SK-N-SH treated with all-trans-retinoic acid at 6 μM for 48 hours (cell line): ENCODE results near the gene NOXA1.

ENCODE experiments used
- ATAC-seq: fragments of 200-7000 bp; cut with Tn5 transposase; 3 replicates; pipeline ENCODE4 v1.9.1; 2020; ENCODE audit warnings: mild to moderate bottlenecking, moderate library complexity
- ARNTL ChIP-seq: fragments of 450-650 bp; formaldehyde crosslinking; IDR thresholded peaks from 2 replicates; pipeline ENCODE4 v1.5.0; 2020; ENCODE audit warnings: low read depth, mild to moderate bottlenecking, moderate library complexity, borderline replicate concordance
- BACH2 ChIP-seq: fragments of 250-450 bp; sonication (Bioruptor Pico); IDR thresholded peaks from 2 replicates; pipeline ENCODE4 v1.9.0; 2021; ENCODE audit warnings: mild to moderate bottlenecking, borderline replicate concordance
- CSDC2 ChIP-seq: fragments of 250-450 bp; sonication (Bioruptor Pico); IDR thresholded peaks from 2 replicates; pipeline ENCODE4 v1.5.0; 2020; ENCODE audit warnings: mild to moderate bottlenecking, moderate library complexity
- ESRRG ChIP-seq: fragments of 250-450 bp; sonication (Bioruptor Pico); IDR thresholded peaks from 2 replicates; pipeline ENCODE4 v1.6.1; 2021; ENCODE audit warnings: mild to moderate bottlenecking
- GLIS3 ChIP-seq: fragments of 250-450 bp; sonication (Bioruptor Pico); IDR thresholded peaks from 2 replicates; pipeline ENCODE4 v1.5.0; 2020; ENCODE audit warnings: mild to moderate bottlenecking, moderate library complexity
- ISL1 ChIP-seq: fragments of 250-450 bp; sonication (Bioruptor Pico); IDR thresholded peaks from 2 replicates; pipeline ENCODE4 v2.1.2; 2022; ENCODE audit warnings: mild to moderate bottlenecking, moderate library complexity
- OSR1 ChIP-seq: fragments of 250-450 bp; sonication (Bioruptor Pico); IDR thresholded peaks from 2 replicates; pipeline ENCODE4 v1.8.0; 2022; ENCODE audit warnings: moderate library complexity, mild to moderate bottlenecking, inconsistent platforms
- PPARA ChIP-seq: fragments of 250-450 bp; sonication (Bioruptor Pico); IDR thresholded peaks from 2 replicates; pipeline ENCODE4 v1.5.0; 2020; ENCODE audit warnings: mild to moderate bottlenecking, borderline replicate concordance
- RARB ChIP-seq: fragments of 250-450 bp; sonication (Bioruptor Pico); IDR thresholded peaks from 2 replicates; pipeline ENCODE4 v1.8.0; 2021; ENCODE audit warnings: mild to moderate bottlenecking, moderate library complexity
- SNAI2 ChIP-seq: fragments of 250-450 bp; sonication (Bioruptor Pico); IDR thresholded peaks from 2 replicates; pipeline ENCODE4 v1.5.0; 2020; ENCODE audit warnings: mild to moderate bottlenecking, moderate library complexity
- TCF4 ChIP-seq: fragments of 250-450 bp; sonication (Bioruptor Pico); IDR thresholded peaks from 2 replicates; pipeline ENCODE4 v1.8.0; 2021; ENCODE audit warnings: mild to moderate bottlenecking, moderate library complexity, borderline replicate concordance
- TOX ChIP-seq: fragments of 250-450 bp; sonication (Bioruptor Pico); IDR thresholded peaks from 2 replicates; pipeline ENCODE4 v1.8.0; 2021; ENCODE audit warnings: mild to moderate bottlenecking, moderate library complexity, borderline replicate concordance
- ZC3H10 ChIP-seq: fragments of 250-450 bp; sonication (Bioruptor Pico); IDR thresholded peaks from 2 replicates; pipeline ENCODE4 v1.5.1; 2021; ENCODE audit warnings: mild to moderate bottlenecking, moderate library complexity
- ZFP3 ChIP-seq: fragments of 250-450 bp; sonication (Bioruptor Pico); IDR thresholded peaks from 2 replicates; pipeline ENCODE4 v1.5.0; 2020; ENCODE audit warnings: mild to moderate bottlenecking, moderate library complexity
- ZFP30 ChIP-seq: fragments of 450-650 bp; formaldehyde crosslinking; IDR thresholded peaks from 2 replicates; pipeline ENCODE4 v1.5.0; 2022; ENCODE audit warnings: mild to moderate bottlenecking, moderate library complexity
- ZNF565 ChIP-seq: fragments of 450-650 bp; formaldehyde crosslinking; conservative IDR thresholded peaks from 2 replicates; pipeline ENCODE4 v1.5.0; 2020; ENCODE audit warnings: low read depth, mild to moderate bottlenecking, moderate library complexity
- ZNF70 ChIP-seq: fragments of 450-650 bp; formaldehyde crosslinking; IDR thresholded peaks from 2 replicates; pipeline ENCODE4 v1.5.0; 2020; ENCODE audit warnings: mild to moderate bottlenecking, moderate library complexity
- TF ChIP-seq, protein P1 (sequence below): fragments of 250-450 bp; sonication (Bioruptor Pico); IDR thresholded peaks from 2 replicates; pipeline ENCODE4 v1.5.1; 2020; ENCODE audit warnings: low read depth, mild to moderate bottlenecking, moderate library complexity
- TF ChIP-seq, protein P2 (sequence below): fragments of 250-450 bp; sonication (Bioruptor Pico); IDR thresholded peaks from 2 replicates; pipeline ENCODE4 v1.5.1; 2021; ENCODE audit warnings: mild to moderate bottlenecking, moderate library complexity
- TF ChIP-seq, protein P3 (sequence below): fragments of 250-450 bp; sonication (Bioruptor Pico); IDR thresholded peaks from 2 replicates; pipeline ENCODE4 v1.8.0; 2021; ENCODE audit warnings: low read depth, mild to moderate bottlenecking, moderate library complexity, borderline replicate concordance
- TF ChIP-seq, protein P4 (sequence below): fragments of 250-450 bp; sonication (Bioruptor Pico); IDR thresholded peaks from 2 replicates; pipeline ENCODE4 v1.5.0; 2020; ENCODE audit warnings: mild to moderate bottlenecking, moderate library complexity
- TF ChIP-seq, protein P5 (sequence below): fragments of 250-450 bp; sonication (Bioruptor Pico); IDR thresholded peaks from 2 replicates; pipeline ENCODE4 v1.8.0; 2020; ENCODE audit warnings: mild to moderate bottlenecking, moderate library complexity, borderline replicate concordance

Gene NOXA1

DNA sequence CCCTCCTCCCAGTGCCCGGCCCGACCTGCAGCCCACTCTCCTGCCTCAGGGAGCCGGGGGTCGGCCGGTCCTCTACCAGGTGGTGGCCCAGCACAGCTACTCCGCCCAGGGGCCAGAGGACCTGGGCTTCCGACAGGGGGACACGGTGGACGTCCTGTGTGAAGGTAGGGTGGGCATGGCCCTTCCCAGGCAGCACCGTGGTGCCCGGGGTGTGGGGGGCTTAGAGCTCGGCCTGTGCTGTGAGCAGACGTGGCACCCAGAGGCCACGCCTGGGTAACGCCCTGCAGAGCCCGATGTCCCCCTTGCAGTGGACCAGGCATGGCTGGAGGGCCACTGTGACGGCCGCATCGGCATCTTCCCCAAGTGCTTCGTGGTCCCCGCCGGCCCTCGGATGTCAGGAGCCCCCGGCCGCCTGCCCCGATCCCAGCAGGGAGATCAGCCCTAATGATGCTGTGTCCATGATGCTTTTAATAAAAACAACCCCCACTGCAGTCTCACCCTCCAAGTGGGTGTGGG, 10.8 kb downstream of the NOXA1 start:
- ATAC-seq = no peak
- TF ChIP-seq, protein P1, sequence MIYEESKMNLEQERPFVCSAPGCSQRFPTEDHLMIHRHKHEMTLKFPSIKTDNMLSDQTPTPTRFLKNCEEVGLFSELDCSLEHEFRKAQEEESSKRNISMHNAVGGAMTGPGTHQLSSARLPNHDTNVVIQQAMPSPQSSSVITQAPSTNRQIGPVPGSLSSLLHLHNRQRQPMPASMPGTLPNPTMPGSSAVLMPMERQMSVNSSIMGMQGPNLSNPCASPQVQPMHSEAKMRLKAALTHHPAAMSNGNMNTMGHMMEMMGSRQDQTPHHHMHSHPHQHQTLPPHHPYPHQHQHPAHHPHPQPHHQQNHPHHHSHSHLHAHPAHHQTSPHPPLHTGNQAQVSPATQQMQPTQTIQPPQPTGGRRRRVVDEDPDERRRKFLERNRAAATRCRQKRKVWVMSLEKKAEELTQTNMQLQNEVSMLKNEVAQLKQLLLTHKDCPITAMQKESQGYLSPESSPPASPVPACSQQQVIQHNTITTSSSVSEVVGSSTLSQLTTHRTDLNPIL = no peak
- TF ChIP-seq BACH2 (CRISPR knock-in tag) = no peak
- TF ChIP-seq GLIS3 = no peak
- TF ChIP-seq, protein P2, sequence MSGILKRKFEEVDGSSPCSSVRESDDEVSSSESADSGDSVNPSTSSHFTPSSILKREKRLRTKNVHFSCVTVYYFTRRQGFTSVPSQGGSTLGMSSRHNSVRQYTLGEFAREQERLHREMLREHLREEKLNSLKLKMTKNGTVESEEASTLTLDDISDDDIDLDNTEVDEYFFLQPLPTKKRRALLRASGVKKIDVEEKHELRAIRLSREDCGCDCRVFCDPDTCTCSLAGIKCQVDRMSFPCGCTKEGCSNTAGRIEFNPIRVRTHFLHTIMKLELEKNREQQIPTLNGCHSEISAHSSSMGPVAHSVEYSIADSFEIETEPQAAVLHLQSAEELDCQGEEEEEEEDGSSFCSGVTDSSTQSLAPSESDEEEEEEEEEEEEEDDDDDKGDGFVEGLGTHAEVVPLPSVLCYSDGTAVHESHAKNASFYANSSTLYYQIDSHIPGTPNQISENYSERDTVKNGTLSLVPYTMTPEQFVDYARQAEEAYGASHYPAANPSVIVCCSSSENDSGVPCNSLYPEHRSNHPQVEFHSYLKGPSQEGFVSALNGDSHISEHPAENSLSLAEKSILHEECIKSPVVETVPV (CRISPR knock-in tag) = no peak
- TF ChIP-seq OSR1 (CRISPR knock-in tag) = no peak
- TF ChIP-seq TCF4 (CRISPR knock-in tag) = no peak
- TF ChIP-seq ZFP30 (CRISPR knock-in tag) = no peak
- TF ChIP-seq SNAI2 (CRISPR knock-in tag) = no peak
- no peak for TF ChIP-seq ISL1 (CRISPR knock-in tag)
- TF ChIP-seq, protein P3, sequence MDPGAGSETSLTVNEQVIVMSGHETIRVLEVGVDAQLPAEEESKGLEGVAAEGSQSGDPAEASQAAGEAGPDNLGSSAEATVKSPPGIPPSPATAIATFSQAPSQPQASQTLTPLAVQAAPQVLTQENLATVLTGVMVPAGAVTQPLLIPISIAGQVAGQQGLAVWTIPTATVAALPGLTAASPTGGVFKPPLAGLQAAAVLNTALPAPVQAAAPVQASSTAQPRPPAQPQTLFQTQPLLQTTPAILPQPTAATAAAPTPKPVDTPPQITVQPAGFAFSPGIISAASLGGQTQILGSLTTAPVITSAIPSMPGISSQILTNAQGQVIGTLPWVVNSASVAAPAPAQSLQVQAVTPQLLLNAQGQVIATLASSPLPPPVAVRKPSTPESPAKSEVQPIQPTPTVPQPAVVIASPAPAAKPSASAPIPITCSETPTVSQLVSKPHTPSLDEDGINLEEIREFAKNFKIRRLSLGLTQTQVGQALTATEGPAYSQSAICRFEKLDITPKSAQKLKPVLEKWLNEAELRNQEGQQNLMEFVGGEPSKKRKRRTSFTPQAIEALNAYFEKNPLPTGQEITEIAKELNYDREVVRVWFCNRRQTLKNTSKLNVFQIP (CRISPR knock-in tag) = no peak
- TF ChIP-seq PPARA (CRISPR knock-in tag) = no peak
- no peak for TF ChIP-seq ESRRG
- no peak for TF ChIP-seq TOX (CRISPR knock-in tag)
- TF ChIP-seq, protein P4, sequence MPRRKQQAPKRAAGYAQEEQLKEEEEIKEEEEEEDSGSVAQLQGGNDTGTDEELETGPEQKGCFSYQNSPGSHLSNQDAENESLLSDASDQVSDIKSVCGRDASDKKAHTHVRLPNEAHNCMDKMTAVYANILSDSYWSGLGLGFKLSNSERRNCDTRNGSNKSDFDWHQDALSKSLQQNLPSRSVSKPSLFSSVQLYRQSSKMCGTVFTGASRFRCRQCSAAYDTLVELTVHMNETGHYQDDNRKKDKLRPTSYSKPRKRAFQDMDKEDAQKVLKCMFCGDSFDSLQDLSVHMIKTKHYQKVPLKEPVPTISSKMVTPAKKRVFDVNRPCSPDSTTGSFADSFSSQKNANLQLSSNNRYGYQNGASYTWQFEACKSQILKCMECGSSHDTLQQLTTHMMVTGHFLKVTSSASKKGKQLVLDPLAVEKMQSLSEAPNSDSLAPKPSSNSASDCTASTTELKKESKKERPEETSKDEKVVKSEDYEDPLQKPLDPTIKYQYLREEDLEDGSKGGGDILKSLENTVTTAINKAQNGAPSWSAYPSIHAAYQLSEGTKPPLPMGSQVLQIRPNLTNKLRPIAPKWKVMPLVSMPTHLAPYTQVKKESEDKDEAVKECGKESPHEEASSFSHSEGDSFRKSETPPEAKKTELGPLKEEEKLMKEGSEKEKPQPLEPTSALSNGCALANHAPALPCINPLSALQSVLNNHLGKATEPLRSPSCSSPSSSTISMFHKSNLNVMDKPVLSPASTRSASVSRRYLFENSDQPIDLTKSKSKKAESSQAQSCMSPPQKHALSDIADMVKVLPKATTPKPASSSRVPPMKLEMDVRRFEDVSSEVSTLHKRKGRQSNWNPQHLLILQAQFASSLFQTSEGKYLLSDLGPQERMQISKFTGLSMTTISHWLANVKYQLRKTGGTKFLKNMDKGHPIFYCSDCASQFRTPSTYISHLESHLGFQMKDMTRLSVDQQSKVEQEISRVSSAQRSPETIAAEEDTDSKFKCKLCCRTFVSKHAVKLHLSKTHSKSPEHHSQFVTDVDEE = no peak
- TF ChIP-seq RARB (CRISPR knock-in tag) = no peak
- no peak for TF ChIP-seq ZC3H10 (CRISPR knock-in tag)
- TF ChIP-seq ZNF565 = no peak
- TF ChIP-seq ARNTL (CRISPR knock-in tag) = no peak
- no peak for TF ChIP-seq ZNF70 (CRISPR knock-in tag)

DNA sequence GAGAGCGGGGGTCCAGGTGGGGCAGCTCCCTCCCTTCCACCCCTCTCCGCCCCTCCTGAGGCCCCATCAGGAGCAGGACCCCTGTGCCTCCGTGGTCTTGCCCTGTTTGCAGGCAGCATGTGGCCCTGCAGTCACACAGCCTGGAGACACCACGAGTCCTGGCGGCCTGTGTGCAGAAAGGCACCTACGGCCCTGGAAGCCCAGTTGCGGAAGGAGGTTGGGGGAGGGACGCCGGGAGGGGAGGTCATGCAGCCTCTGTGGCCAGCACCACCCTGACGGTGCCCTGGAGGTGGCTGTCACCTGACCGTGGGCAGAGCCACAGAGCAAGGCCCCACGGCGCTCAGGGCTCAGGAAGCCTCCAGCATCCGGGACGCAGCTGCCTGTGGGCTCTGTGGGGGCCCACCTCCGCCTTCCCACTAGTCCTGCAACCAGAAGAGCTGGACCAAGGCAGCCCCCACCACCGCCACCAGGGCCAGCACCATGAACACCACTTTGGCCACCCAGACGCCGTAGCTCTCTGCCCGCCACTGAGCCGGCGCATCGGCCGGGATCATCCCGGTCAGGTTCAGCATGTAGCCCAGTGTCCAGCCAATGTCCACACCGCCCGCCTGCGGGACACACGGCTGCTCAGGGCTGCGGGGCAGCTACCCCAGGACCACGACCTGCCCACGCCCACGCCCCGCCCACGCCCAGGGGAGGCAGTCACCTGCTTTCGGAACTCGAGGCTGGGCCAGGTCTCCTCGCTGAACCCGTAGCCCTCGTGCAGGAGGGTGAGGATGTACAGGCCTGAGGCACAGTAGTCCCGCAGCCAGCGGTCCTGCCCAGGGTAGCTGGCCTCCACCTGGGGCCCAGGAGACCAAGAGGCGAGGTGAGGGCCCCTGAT, 11.5 kb downstream of the NOXA1 start:
- TF ChIP-seq TCF4 (CRISPR knock-in tag) (no peak), SNAI2 (CRISPR knock-in tag) (no peak), CSDC2 (no peak), ZFP3 (no peak), BACH2 (CRISPR knock-in tag) (no peak), ARNTL (CRISPR knock-in tag) (no peak), OSR1 (CRISPR knock-in tag) (no peak), ZNF70 (CRISPR knock-in tag) (no peak), RARB (CRISPR knock-in tag) (no peak), TOX (CRISPR knock-in tag) (no peak)
- TF ChIP-seq, protein P5, sequence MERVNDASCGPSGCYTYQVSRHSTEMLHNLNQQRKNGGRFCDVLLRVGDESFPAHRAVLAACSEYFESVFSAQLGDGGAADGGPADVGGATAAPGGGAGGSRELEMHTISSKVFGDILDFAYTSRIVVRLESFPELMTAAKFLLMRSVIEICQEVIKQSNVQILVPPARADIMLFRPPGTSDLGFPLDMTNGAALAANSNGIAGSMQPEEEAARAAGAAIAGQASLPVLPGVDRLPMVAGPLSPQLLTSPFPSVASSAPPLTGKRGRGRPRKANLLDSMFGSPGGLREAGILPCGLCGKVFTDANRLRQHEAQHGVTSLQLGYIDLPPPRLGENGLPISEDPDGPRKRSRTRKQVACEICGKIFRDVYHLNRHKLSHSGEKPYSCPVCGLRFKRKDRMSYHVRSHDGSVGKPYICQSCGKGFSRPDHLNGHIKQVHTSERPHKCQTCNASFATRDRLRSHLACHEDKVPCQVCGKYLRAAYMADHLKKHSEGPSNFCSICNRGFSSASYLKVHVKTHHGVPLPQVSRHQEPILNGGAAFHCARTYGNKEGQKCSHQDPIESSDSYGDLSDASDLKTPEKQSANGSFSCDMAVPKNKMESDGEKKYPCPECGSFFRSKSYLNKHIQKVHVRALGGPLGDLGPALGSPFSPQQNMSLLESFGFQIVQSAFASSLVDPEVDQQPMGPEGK (CRISPR knock-in tag) = no peak
- TF ChIP-seq, protein P1 = no peak
- TF ChIP-seq, protein P4 = no peak
- ATAC-seq = no peak
